HG03280 (cell line): ENCODE measurements around the gene SLC44A3.
"Not testable (repeated sequence)": the region's sequence is repeated elsewhere in the genome, so short reads cannot be mapped to it uniquely, and the experiment has no call there.

ENCODE experiments used
- ATAC-seq: cut with Tn5 transposase; IDR thresholded peaks from one replicate; pipeline ENCODE4 v1.9.1; 2021; ENCODE audit warnings: mild to moderate bottlenecking, moderate library complexity; ENCODE audit not compliant: unreplicated experiment

SLC44A3 gene

DNA sequence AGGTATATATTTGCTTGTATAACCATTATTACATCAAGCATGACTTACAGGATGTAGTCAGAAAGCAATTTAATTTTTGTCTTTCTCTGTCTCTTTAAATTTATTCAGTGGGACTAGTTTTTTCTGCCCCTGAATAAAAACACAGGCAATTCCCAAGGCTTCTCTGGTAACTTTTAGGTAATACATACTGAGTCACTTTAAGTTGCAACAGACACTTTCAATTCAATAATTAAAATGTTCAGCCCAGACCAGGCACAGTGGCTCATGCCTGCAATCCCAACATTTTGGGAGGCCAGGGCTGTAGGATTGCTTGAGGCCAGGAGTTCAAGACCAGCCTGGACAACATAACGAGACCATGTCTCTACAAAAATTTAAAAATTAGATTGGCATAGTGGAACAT, 12.3 kb downstream of the SLC44A3 start:
- ATAC-seq, result no peak

- ATAC-seq, result no peak
Observed at GRCh38 chr1:94832931-94833585, 12.9 kb downstream of the SLC44A3 start.

- ATAC-seq, result no peak
Observed at GRCh38 chr1:94836891-94837290, 16.7 kb downstream of the SLC44A3 start.

DNA sequence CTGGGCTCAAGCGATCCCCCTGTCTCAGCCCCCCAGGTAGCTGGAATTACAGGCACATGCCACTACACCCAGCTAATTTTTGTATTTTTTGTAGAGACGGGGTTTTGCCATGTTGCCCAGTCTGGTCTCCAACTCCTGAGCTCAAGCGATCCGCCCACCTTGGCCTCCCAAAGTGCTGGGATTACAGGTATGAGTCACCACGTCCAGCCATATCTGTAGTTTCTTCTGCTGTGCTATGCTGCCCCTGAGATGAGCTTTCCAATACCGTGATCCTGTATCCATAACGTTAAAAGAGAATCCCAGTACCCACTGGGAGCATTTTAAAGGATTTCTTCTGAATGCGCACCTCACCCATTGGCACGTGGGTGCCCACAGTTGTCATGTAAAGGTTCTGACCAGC, 20.2 kb downstream of the SLC44A3 start:
- ATAC-seq, result not testable (repeated sequence)

- no peak for ATAC-seq
Observed at GRCh38 chr1:94840808-94841207, 20.7 kb downstream of the SLC44A3 start.

DNA sequence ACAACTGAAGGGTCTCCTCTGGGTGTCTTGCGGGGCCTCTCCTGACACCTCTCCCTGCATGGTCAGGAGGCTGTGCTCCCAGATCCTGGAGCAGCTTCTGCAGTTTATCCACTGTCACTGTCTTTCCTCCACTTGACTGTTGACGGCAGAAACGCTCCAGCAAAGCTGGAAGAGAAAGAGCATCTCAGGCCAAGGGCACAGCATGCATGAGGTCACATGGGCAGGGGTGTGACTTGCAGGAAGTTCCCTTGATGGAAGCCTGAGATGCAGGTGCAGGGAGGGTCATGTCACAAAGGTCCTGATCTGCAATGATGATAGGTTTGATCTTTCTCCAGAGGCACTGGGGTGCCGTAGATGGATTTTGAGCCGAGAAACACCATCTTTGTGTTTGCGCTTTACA, 23.3 kb downstream of the SLC44A3 start:
- ATAC-seq, result no peak

- ATAC-seq, result no peak
Observed at GRCh38 chr1:94843846-94844245, 23.7 kb downstream of the SLC44A3 start.

DNA sequence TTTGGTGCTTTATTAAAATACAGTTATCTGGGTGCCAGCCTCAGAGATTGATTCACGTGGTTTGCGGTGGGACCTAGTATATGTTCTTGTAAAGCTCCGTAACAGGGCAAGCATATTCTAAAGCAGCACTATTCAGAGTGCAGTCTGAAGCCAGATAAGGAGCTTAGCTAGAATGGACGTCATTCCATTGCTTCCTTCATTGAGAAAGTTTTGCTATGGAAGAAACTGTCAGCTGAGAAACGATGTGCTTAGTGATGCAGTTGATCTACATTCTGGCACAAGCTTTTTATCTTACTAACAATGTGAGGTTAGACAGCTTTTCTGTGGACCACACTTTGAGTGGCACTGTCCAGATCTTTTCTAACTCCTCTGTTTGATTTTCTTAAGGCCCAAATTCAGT, 26.2 kb downstream of the SLC44A3 start:
- no peak for ATAC-seq

DNA sequence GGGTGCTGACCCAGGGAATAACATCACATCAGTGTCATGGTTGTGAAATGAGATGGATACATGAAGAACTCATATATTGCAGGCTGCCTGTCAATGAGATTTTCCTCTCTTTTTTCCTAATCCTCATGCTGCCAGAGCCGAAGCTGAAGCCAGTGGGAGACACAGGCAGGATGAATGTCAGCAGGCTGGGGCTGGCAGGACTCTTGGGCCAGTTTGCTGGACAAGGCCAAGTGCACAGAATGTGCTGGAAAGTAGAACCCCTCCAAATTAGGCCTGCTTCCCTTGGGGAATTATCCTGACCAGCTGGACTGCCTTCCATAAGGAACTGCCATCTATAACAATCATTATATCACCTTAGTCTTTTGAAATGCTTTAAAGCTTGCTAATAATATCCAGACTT, 31.4 kb downstream of the SLC44A3 start:
- ATAC-seq, result no peak

DNA sequence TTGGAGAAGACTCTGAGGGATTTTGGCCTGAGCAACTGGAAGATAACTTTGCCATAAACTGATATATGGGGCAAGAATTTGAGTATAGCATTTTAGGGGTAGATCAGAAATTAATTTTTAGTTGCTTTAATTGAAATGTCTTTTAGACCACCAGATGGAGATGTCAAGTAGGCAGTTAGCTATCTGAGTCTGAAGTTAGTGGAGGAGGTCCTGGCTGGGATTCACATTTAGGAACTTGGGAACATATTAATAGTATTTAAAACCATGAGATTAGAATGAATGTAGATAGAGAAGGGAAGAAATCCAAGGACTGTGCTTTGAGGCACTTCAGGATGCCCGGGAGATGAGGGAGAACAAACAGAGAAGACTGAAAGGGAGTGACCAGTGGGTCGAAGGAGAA, 32.6 kb downstream of the SLC44A3 start:
- ATAC-seq, result no peak

DNA sequence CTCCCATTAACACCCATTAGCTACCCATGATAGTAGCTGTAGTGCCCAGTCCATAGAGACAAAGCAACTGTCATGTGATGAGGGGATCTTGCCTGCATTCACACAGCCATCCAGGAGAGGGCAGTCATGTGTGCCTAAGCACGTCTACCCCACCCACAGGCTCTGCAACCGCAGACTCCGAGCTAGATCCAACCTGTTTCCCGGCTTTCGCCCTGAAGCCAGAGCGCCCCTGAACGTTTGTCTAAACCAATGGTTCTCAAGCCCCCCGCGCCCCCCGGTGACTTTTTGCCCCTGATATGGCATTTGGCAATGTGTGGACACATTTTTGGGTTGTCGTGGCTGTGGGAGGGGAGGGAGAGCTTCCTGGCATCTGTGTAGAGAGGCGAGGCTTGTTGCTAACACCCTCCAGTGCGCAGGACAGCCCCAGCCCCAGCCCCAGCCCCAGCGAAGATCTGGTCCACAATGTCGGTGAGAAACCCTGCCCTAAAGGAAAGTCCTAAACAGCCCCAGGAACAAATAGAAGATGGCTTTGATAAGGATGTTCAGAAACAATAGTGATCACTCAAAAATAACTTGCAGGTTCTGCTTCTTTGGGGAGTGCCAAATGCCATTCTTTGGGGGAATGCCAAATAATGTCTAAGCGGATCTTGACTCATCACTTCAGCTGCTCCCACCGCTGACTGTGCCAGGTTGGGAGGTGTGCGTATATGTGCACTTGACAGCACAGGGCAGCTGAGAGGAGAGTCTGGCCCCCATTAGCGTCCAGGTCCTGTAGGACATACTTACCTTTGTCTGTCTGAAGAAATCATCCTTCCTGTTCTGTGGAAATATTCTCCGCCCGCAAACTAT, 34.5 kb downstream of the SLC44A3 start:
- peak; percentile 98 for ATAC-seq

DNA sequence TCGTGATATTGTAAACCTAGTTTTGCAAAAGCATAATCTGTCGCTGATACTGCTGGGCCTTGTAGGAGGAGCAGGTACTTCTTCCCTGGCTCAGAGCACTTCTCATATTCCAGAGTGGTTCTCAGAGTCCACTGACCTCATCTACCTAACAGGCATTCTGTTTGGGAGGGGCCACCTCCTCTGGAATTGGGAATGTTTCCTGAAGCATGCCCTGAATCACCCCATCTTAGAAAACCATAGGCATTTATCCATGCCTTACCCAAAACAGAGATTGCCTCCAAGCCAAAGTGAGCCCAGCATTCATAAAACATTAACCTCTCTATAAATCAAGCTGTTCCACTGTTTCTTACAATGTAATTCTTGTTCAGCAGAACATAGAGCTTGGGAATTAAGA, 35.1 kb downstream of the SLC44A3 start:
- no peak for ATAC-seq

GRCh38 chr1:94856004-94856403, 35.8 kb downstream of the SLC44A3 start:
- no peak for ATAC-seq

DNA sequence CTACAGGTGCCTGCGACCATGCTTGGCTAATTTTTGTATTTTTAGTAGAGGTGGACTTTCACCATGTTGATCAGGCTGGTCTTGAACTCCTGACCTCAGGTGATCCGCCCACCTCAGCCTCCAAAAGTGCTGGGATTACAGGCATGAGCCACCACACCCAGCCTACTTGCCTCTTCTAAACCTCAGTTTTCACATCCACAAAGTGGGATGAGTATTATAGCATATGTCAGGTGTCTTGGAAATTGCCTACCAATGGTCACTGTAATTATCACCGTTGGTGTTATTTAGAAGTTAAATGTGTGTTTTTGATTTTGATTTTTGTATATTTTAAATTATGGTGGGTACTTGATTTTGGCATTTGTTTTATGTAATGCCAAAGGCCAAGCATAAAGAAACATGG, 36.7 kb downstream of the SLC44A3 start:
- no peak for ATAC-seq

GRCh38 chr1:94858276-94858675, 38.1 kb downstream of the SLC44A3 start:
- ATAC-seq, result no peak

- no peak for ATAC-seq
Observed at GRCh38 chr1:94859174-94859573, 39.0 kb downstream of the SLC44A3 start.

- ATAC-seq, result no peak
Observed at GRCh38 chr1:94862718-94863117, 42.6 kb downstream of the SLC44A3 start.

DNA sequence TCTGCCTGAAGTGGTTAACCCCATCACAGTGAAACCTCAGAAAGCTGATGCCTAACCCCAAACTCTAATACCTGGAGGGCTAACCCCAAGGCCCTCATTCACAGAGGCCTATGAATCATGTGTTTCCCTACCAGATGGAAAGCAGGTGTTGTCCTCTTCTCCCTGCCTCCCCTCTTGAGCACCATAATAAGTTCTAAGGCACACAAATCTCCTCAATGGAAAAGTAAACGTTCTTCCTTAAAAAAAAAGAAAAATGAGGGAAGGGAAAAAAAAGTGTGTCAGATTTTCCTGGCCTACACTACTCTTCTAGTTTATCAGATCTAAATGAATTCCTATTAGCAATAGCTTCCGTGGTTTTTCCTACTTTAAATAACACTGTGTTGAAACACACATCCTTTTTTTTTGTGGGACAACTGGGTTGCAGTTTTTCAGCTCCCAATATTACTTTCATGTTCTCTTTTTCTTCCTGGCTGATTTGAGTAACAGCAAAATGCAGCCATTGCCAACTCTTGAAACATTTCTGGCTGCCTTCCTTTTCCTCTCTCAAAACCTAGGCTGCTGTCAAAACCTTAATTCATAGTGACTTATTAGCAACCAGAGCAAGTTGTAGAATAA, 43.2 kb downstream of the SLC44A3 start:
- ATAC-seq, result no peak

GRCh38 chr1:94863919-94864318, 43.8 kb downstream of the SLC44A3 start:
- ATAC-seq, result no peak

DNA sequence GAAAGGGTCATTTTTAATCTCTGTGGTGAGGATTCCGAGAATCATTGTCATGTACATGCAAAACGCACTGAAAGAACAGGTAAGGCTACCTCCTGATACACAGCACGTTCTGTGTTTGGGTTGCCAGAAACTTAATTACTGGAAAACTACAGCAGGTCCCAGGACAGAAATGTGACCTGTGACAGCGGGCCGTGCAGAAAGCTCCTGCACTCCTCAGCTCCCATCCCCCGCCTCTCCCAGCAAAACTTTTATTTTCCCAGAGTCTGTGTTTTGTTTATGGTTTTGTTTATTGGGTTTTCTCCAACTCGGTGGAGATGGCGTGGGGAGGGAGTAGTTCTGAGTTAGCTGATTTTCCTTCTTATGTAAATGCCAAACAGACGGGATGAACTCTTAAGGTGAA, 44.7 kb downstream of the SLC44A3 start:
- no peak for ATAC-seq

DNA sequence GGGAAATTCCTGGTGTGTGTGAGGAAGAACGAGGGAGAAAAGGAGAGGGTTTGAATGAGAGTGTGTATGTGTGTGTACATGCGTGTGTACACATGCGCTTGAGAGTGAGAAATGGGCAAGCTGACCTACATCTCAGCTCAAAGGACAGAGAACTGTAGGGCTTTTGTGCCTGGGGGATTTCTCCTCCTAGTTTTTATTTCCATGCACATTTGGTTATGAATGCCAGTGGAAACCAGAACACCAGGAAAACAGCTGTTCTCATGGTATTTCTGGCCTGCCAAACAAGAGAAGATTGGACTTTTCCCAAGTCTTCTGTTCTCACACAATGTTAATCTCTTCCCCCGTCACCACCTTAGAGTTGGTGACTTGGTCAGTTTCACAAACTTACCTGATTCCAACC, 45.2 kb downstream of the SLC44A3 start:
- no peak for ATAC-seq

DNA sequence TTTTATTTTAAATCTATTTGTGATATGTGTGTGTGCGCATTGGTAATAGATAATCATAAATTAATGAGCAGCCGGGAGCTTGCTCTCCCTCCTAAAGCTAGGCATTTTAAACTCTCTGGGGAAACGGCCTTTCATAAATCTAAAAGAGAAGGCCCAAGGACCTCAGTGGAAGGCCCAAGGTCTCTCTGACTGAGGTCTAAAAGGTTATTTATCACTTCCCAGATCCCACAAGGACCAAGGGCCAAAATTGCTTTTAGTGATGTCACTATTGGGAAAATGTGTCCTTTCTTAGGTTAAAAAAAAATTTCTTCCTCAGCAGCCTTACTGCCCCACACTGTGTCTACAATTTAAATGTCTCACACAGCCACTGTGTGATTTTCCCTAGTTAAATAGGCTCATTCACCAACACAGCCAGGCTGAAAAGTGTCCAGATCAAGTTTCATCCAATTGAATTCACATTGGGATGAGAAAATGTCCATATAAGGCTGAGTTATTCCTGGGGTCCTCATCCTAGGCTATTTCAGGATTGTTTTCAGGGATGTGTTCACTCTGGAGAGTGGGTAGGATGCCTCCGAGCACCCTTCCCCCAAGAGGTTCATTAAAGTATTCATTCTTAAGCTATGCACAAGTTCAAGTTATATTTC, 46.1 kb downstream of the SLC44A3 start:
- ATAC-seq, result no peak
